HepG2 (cell line): ENCODE results near the gene ACSS2. TPM values are rescaled to one million over a fixed set of nuclear protein-coding genes. Genes with fewer than 3 reads are reported as not detected.

Experiments used
- EEA1 ChIP-seq: sonication (generic); formaldehyde crosslinking; IDR thresholded peaks from 2 replicates; pipeline ENCODE4 v1.5.1; 2020; ENCODE audit warnings: mild to moderate bottlenecking, missing genetic modification reagents, borderline replicate concordance
- ETV5 ChIP-seq: IDR thresholded peaks from 2 replicates; pipeline ENCODE4 v1.6.1; 2018; ENCODE audit warnings: missing biosample characterization, missing genetic modification reagents, inconsistent platforms, borderline replicate concordance
- HOXA3 ChIP-seq: sonication (generic); formaldehyde crosslinking; IDR thresholded peaks from 2 replicates; pipeline ENCODE4 v1.5.0; 2020; ENCODE audit warnings: missing genetic modification reagents
- MED1 ChIP-seq: sonication (generic); formaldehyde crosslinking; IDR thresholded peaks from 2 replicates; pipeline ENCODE4 v1.4.0; 2020; ENCODE audit warnings: missing genetic modification reagents
- REXO4 ChIP-seq: sonication (generic); formaldehyde crosslinking; IDR thresholded peaks from 2 replicates; pipeline ENCODE4 v1.8.0; 2022; ENCODE audit warnings: missing genetic modification reagents, mild to moderate bottlenecking, borderline replicate concordance
- SOX13 ChIP-seq, 3 experiments: fragments of 450-650 bp in 1 of 3; sonication (generic) in 1 of 3; formaldehyde crosslinking in 1 of 3; IDR thresholded peaks in 2 of 3; conservative IDR thresholded peaks in 1 of 3; 2 replicates each; pipeline versions ENCODE4 v1.5.0 to v1.6.1; 2016 to 2020; ENCODE audit warnings: antibody characterized with exemption in 1 of 3, mild to moderate bottlenecking in 1 of 3, missing compliant biosample characterization in 1 of 3, missing genetic modification reagents in 1 of 3, moderate library complexity in 1 of 3
- ZMYM3 ChIP-seq: sonication (generic); formaldehyde crosslinking; IDR thresholded peaks from 2 replicates; pipeline ENCODE4 v1.5.1; 2020; ENCODE audit warnings: mild to moderate bottlenecking, missing genetic modification reagents
- ZNF460 ChIP-seq: sonication (generic); formaldehyde crosslinking; IDR thresholded peaks from 2 replicates; pipeline ENCODE4 v1.5.1; 2020; ENCODE audit warnings: missing genetic modification reagents, mild to moderate bottlenecking, borderline replicate concordance
- ZNF546 ChIP-seq: sonication (generic); formaldehyde crosslinking; conservative IDR thresholded peaks from 2 replicates; pipeline ENCODE4 v1.8.1; 2023; ENCODE audit warnings: mild to moderate bottlenecking, missing genetic modification reagents
- ZNF782 ChIP-seq: sonication (generic); formaldehyde crosslinking; IDR thresholded peaks from 2 replicates; pipeline ENCODE4 v1.4.0; 2020; ENCODE audit warnings: missing genetic modification reagents, mild to moderate bottlenecking, borderline replicate concordance
- ZSCAN29 ChIP-seq: sonication (generic); formaldehyde crosslinking; conservative IDR thresholded peaks from 2 replicates; pipeline ENCODE4 v1.4.0; 2020; ENCODE audit warnings: mild to moderate bottlenecking, missing genetic modification reagents
- polyA plus RNA-seq, 8 experiments: library from polyadenylated mRNA; depleted of rRNA in 3 of 8; stranded (reverse) in 7 of 8; unstranded in 1 of 8; fragments of >200 nt; fragmentation: Illumina TruSeq in 4 of 8; extraction: Trizol in 4 of 8; gene quantifications; 2 replicates each; pipeline versions ENCODE4 v1.2.1 to v1.2.3, GENCODE V29; 2011 to 2016; ENCODE audit warnings: low read depth in 4 of 8, missing spikeins in 1 of 8, mixed read lengths in 1 of 8; ENCODE audit not compliant: insufficient read depth in 1 of 8
- total RNA-seq, 5 experiments: library from RNA; depleted of rRNA; stranded (reverse); fragments of >200 nt; fragmentation: Illumina TruSeq; extraction: Trizol; gene quantifications; 2 replicates each; pipeline ENCODE4 v1.2.3, GENCODE V29; 2016; ENCODE audit warnings: low read depth in 1 of 5
- TF ChIP-seq, protein P1 (sequence below): sonication (generic); formaldehyde crosslinking; IDR thresholded peaks from 2 replicates; pipeline ENCODE4 v1.4.0; 2020; ENCODE audit warnings: missing genetic modification reagents, borderline replicate concordance

The ACSS2 gene
- total and polyA plus RNA-seq, 2 of the 13 experiments (the other 11 are each of a cell fraction or from before 2014, with no cell fraction given): 72.8 to 89.7 TPM

DNA sequence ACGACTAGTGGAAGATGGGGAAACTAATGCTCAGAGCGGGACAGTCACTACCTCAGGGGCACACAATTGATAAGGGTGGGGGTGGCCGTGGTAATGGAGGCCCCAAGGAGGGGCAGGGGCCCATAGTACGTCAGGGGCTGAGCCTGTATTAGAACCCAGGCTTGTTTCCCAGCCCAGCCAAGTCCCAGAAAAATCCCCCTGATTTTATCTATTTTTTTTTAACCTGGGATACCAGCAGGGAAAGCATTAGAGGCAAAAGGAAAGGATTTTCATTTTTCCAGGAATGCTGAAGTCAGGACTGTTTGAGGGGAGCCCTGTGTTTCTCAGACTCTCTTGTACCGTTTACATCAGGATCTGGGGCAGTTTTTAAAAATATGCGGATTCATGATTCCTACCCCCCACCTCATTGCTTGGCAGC is 79.6 kb downstream of the ACSS2 start (continued):
- TF ChIP-seq ETV5 (no peak), ZNF782 (no peak), REXO4 (CRISPR knock-in tag) (no peak), ZSCAN29 (CRISPR knock-in tag) (0 out of 2 replicates have a peak, but pooled peaks have one; percentile 13), ZMYM3 (CRISPR knock-in tag) (no peak), EEA1 (CRISPR knock-in tag) (no peak), ZNF546 (CRISPR knock-in tag) (0 out of 2 replicates have a peak, but pooled peaks have one; percentile 22), MED1 (no peak), SOX13 (IDR thresholded peaks at IDR 0.05) (no peak), SOX13 (CRISPR knock-in tag; conservative IDR thresholded peaks at IDR 0.05 in 1 of 2, IDR thresholded peaks at IDR 0.05 in 1 of 2) (no peak), ZNF460 (CRISPR knock-in tag) (no peak), HOXA3 (no peak)
- TF ChIP-seq, protein P1, sequence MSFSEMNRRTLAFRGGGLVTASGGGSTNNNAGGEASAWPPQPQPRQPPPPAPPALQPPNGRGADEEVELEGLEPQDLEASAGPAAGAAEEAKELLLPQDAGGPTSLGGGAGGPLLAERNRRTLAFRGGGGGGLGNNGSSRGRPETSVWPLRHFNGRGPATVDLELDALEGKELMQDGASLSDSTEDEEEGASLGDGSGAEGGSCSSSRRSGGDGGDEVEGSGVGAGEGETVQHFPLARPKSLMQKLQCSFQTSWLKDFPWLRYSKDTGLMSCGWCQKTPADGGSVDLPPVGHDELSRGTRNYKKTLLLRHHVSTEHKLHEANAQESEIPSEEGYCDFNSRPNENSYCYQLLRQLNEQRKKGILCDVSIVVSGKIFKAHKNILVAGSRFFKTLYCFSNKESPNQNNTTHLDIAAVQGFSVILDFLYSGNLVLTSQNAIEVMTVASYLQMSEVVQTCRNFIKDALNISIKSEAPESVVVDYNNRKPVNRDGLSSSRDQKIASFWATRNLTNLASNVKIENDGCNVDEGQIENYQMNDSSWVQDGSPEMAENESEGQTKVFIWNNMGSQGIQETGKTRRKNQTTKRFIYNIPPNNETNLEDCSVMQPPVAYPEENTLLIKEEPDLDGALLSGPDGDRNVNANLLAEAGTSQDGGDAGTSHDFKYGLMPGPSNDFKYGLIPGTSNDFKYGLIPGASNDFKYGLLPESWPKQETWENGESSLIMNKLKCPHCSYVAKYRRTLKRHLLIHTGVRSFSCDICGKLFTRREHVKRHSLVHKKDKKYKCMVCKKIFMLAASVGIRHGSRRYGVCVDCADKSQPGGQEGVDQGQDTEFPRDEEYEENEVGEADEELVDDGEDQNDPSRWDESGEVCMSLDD: no peak
